HG03095 (cell line): ENCODE results near the gene CRADD.
"Not testable (repeated sequence)": the region's sequence is repeated elsewhere in the genome, so short reads cannot be mapped to it uniquely, and the experiment has no call there.

Source experiments
- ATAC-seq: cut with Tn5 transposase; IDR thresholded peaks from one replicate; pipeline ENCODE4 v1.9.1; 2021; ENCODE audit warnings: moderate library complexity; ENCODE audit not compliant: unreplicated experiment

Gene CRADD

GRCh38 chr12:93922583-93923006, 245.4 kb downstream of the CRADD start:
- ATAC-seq: no peak

- no peak for ATAC-seq
Observed at GRCh38 chr12:93924367-93924766, 247.2 kb downstream of the CRADD start.

DNA sequence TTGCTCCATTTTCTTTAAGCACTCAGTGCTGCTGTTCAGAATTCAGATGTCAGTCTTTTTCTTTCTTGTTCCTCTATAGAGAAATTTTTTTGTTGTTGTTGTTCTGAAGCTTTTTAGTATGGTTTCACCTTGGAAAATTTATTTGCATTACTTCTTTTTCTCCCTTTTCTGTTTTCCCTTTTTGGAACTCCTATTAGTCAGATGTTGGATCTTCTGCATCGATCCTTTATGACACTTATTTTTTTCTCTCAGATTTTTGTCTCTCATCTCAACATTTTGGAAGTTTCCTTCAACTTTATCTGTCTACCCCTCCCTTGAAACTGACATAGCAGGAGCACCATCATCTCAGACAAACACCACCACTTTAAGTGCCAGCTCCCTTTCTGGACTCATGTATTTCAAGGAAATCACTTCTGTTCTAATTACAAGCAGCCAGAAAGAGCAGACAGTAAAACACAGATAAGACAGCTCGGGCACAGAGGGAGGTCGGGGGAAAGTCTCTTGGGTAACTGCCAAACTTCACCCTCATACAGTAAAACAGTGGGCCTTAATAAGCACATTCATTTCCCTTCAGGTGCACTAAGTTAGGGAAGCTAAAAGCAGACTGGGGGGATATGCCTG, 248.5 kb downstream of the CRADD start:
- ATAC-seq: no peak

DNA sequence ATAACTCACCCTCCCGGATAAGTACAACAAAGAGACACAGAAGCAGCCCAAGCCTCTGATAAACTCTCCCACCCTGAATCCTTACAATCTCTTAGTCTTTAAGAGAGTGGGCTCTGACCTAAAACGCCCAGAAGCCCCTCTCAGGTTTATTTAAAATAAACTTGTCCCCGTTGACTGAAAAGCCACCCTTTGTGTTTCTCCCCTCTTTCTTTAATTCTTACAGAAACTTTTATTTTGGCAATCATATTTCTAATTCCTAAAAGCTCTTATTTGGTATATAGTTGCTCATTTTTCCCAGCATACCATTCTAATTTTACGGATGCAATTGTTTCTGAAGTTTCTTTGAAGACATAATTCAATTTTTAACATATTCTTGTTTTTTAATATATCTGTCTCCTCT, 249.1 kb downstream of the CRADD start:
- no peak for ATAC-seq

DNA sequence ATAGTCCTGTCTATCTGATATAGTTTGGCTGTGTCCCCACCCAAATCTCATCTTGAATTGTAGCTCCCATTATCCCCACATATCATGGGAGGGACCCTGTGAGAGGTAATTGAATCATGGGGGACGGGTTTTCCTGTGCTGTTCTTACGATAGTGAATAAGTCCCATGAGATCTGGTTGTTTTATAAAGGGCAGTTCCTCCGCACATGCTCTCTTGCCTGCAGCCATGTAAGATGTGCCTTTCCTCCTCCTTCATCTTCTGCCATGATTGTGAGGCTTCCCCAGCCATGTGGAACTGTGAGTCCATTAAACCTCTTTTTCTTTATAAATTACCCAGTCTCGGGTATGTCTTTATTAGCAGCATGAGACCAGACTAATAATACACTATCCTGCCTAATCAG, 251.9 kb downstream of the CRADD start:
- not testable (repeated sequence) for ATAC-seq

DNA sequence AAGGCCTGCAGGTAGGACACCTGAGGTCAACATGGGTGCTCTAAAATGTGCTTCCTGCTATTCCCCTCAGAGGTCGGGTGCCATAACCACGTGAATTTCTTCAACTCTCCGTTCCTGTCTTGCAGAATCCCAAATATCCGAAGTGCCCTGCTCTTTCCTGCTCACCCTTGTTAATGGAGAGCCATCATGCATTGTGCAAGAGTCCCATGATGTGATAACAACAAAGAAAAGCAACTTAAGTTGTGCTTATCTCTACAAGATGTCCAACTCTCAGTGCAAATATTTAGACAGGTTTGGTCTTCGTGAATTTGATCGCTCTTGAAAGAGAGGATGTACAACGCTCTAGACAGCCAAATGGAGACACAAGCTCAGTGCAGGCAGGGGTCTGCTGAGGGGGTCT, 260.6 kb downstream of the CRADD start:
- ATAC-seq: no peak

- no peak for ATAC-seq
Observed at GRCh38 chr12:93938317-93938716, 261.1 kb downstream of the CRADD start.

GRCh38 chr12:93938931-93939330, 261.8 kb downstream of the CRADD start:
- no peak for ATAC-seq

GRCh38 chr12:93939641-93940325, 262.6 kb downstream of the CRADD start:
- no peak for ATAC-seq

DNA sequence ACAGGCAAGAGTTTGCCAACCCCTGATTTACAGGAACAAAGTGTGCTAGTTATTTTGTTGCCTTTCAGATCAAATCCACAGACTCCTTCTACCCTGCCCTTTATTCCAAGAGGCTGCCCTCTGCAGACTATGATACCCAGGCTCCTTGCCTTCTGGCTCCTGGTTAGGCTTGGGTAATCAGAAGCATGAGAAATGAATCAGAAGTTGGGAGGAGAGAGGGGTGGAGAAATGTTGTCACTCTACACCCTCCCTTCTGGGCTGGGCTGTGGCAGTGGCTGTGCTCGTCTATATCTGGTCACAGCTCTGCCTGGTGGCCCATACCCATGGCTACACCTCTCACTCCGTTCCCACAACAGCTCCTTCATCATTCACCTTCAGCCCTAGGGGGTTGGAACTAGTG, 266.6 kb downstream of the CRADD start:
- no peak for ATAC-seq

DNA sequence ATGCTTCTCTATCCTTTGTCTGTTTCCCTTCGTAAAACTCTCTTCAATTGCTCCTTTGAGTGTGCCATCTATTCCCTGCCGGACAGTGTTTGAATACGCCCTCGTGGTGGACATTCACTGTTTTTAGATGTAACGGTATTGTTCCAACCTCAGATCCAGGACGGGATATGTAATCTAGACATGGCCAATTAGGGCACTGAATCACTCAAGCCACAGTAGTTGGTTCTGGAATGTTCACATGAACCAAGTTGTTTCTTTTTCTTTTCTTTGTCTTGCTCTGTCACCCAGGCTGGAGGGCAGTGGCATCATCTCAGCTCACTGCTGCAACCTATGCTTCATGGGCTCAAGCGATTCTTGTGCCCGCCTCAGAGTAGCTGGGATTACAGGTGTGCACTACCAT, 267.0 kb downstream of the CRADD start:
- ATAC-seq: no peak
